HCT116 (cell line): ENCODE data around the gene FCRL1. TPM values are rescaled to one million over a fixed set of nuclear protein-coding genes. Genes with fewer than 3 reads are reported as not detected.

Experiments used
- ATAC-seq: fragments of 200-7000 bp; cut with Tn5 transposase; 2 replicates; pipeline ENCODE4 v1.9.1; 2020; ENCODE audit warnings: mild to moderate bottlenecking, moderate library complexity
- BruUV-seq: library from RNA; stranded (reverse); fragments of 400-500 nt; replicated peaks from 2 replicates; lab custom pipeline; 2021; lab: Mats Ljungman, UMichigan
- CTCF ChIA-PET: fragments of 300-600 bp; sonication (Branson Sonifier 250); formaldehyde crosslinking; loops from one replicate; lab custom pipeline; 2021; ENCODE audit warnings: antibody characterized with exemption; lab: Charles Lee
- POLR2A ChIA-PET: fragments of 300-600, 350-600 bp; sonication (Branson Sonifier 250); formaldehyde crosslinking; loops from one replicate; lab custom pipeline; 2021; ENCODE audit warnings: antibody characterized with exemption; lab: Charles Lee
- RAD21 ChIA-PET, 2 experiments: fragments of 300-600 bp; sonication (Branson Sonifier 250); formaldehyde crosslinking; loops; one replicate each; lab custom pipeline; 2023; ENCODE audit warnings: low total read pairs in 2 of 2; ENCODE audit not compliant: uncharacterized antibody in 2 of 2, unreplicated experiment in 2 of 2, low non-redundant PET in 1 of 2; lab: Charles Lee
- DNase-seq: peaks from one replicate; pipeline ENCODE4 v3.0.0-alpha.2; 2010; ENCODE audit warnings: low read depth, low spot score
- H2AFZ ChIP-seq: fragments of 200-600 bp; shearing (Covaris generic), sonication (generic); 2 replicates; pipeline ENCODE4 v1.6.1; 2017; ENCODE audit warnings: low read depth, mixed run types, mixed read lengths, antibody characterized with exemption, low read length; ENCODE audit not compliant: poor library complexity, severe bottlenecking
- H3K27ac ChIP-seq: 2 replicates; pipeline ENCODE4 v1.5.1; 2012; ENCODE audit warnings: low read depth, low read length
- H3K27me3 ChIP-seq: fragments of 200-600 bp; sonication (generic); 2 replicates; pipeline ENCODE4 v1.6.1; 2016; ENCODE audit warnings: mixed run types, low read length, mixed read lengths; ENCODE audit not compliant: insufficient read depth
- H3K36me3 ChIP-seq, 2 experiments: fragments of 200-500 bp in 1 of 2; fragments of 200-600 bp in 1 of 2; sonication (Bioruptor generic) in 1 of 2; sonication (generic) in 1 of 2; 2 replicates each; pipeline versions ENCODE4 v1.5.1 to v1.6.1; 2014 to 2016; ENCODE audit warnings: low read length in 2 of 2, inconsistent platforms in 1 of 2, mixed read lengths in 1 of 2, mixed run types in 1 of 2; ENCODE audit not compliant: insufficient read depth in 2 of 2, control insufficient read depth in 1 of 2
- H3K4me1 ChIP-seq, 2 experiments: fragments of 200-600 bp in 1 of 2; sonication (generic) in 1 of 2; 2 replicates each; pipeline versions ENCODE4 v1.5.1 to v1.6.1; 2012 to 2017; ENCODE audit warnings: low read length in 2 of 2, inconsistent platforms in 1 of 2, mild to moderate bottlenecking in 1 of 2, mixed read lengths in 1 of 2, mixed run types in 1 of 2, moderate library complexity in 1 of 2; ENCODE audit not compliant: insufficient read depth in 2 of 2, control insufficient read depth in 1 of 2
- H3K4me2 ChIP-seq: fragments of 200-600 bp; sonication (generic); 2 replicates; pipeline ENCODE4 v1.6.1; 2017; ENCODE audit warnings: mixed run types, low read length, mixed read lengths
- H3K4me3 ChIP-seq, 2 experiments: fragments of 200-600 bp in 1 of 2; sonication (generic) in 1 of 2; replicated peaks in 1 of 2; 2 replicates each; pipeline ENCODE4 v1.5.1; 2011 to 2016; ENCODE audit warnings: low read length in 2 of 2, control low read depth in 1 of 2, low read depth in 1 of 2, mild to moderate bottlenecking in 1 of 2, mixed read lengths in 1 of 2, mixed run types in 1 of 2
- H3K79me2 ChIP-seq: fragments of 200-600 bp; sonication (generic); 2 replicates; pipeline ENCODE4 v1.6.1; 2017; ENCODE audit warnings: mild to moderate bottlenecking, mixed run types, low read length, moderate library complexity, mixed read lengths; ENCODE audit not compliant: insufficient read depth
- H3K9ac ChIP-seq: fragments of 200-600 bp; sonication (generic); 2 replicates; pipeline ENCODE4 v1.6.1; 2016; ENCODE audit warnings: low read length, mixed read lengths
- H3K9me2 ChIP-seq: fragments of 200-600 bp; sonication (generic), shearing (Covaris generic); 2 replicates; pipeline ENCODE4 v1.6.1; 2017; ENCODE audit warnings: mixed run types, mild to moderate bottlenecking, moderate library complexity; ENCODE audit not compliant: insufficient read depth
- H3K9me3 ChIP-seq, 2 experiments: fragments of 200-500 bp in 1 of 2; fragments of 200-600 bp in 1 of 2; sonication (Bioruptor generic) in 1 of 2; sonication (generic) in 1 of 2; 2 replicates each; pipeline ENCODE4 v1.6.1; 2014 to 2017; ENCODE audit warnings: low read length in 2 of 2, mixed read lengths in 2 of 2, inconsistent platforms in 1 of 2, low read depth in 1 of 2, mild to moderate bottlenecking in 1 of 2, mixed run types in 1 of 2, moderate library complexity in 1 of 2; ENCODE audit not compliant: control insufficient read depth in 1 of 2, insufficient read depth in 1 of 2
- H4K20me1 ChIP-seq: fragments of 200-600 bp; sonication (generic), shearing (Covaris generic); 2 replicates; pipeline ENCODE4 v1.6.1; 2017; ENCODE audit warnings: mixed run types, mild to moderate bottlenecking, moderate library complexity; ENCODE audit not compliant: insufficient read depth
- CBX3 ChIP-seq: IDR thresholded peaks from 2 replicates; pipeline ENCODE4 v1.6.1; 2012; ENCODE audit warnings: low read depth
- CTCF ChIP-seq, 3 experiments: fragments of 200-600 bp in 1 of 3; sonication (generic) in 1 of 3; IDR thresholded peaks in 2 of 3; conservative IDR thresholded peaks in 1 of 3; 2 replicates each; pipeline ENCODE4 v1.5.1; 2012 to 2017; ENCODE audit warnings: low read depth in 2 of 3, low read length in 2 of 3, antibody characterized with exemption in 1 of 3, borderline replicate concordance in 1 of 3, control low read depth in 1 of 3, mild to moderate bottlenecking in 1 of 3, mixed read lengths in 1 of 3, mixed run types in 1 of 3, moderate library complexity in 1 of 3; ENCODE audit not compliant: insufficient read depth in 1 of 3
- EZH2phosphoT487 ChIP-seq: fragments of 200-600 bp; IDR thresholded peaks from 2 replicates; pipeline ENCODE4 v1.6.1; 2018; ENCODE audit warnings: antibody characterized with exemption, borderline replicate concordance
- FOSL1 ChIP-seq: IDR thresholded peaks from 2 replicates; pipeline ENCODE4 v1.6.1; 2012; ENCODE audit warnings: low read depth
- POLR2A ChIP-seq: IDR thresholded peaks from 2 replicates; pipeline ENCODE4 v1.7.0; 2011; ENCODE audit warnings: borderline replicate concordance; ENCODE audit not compliant: insufficient read depth, insufficient read length; ENCODE audit errors: extremely low read depth
- SP1 ChIP-seq: IDR thresholded peaks from 2 replicates; pipeline ENCODE4 v1.6.1; 2012; ENCODE audit warnings: low read depth
- SRF ChIP-seq: IDR thresholded peaks from 2 replicates; pipeline ENCODE4 v1.6.1; 2012; ENCODE audit warnings: low read depth
- YY1 ChIP-seq: IDR thresholded peaks from 2 replicates; pipeline ENCODE4 v1.6.1; 2011; ENCODE audit warnings: low read length, low read depth, moderate library complexity, mild to moderate bottlenecking; ENCODE audit not compliant: insufficient replicate concordance; ENCODE audit errors: extremely low read depth
- ZFX ChIP-seq: fragments of 450-650 bp; IDR thresholded peaks from 2 replicates; pipeline ENCODE4 v1.6.1; 2017
- intact Hi-C: fragments of 100-400 bp; cut with micrococcal nuclease; formaldehyde crosslinking; loops from 2 replicates; pipeline ENCODE4 v1.10.0; 2022
- total RNA-seq: library from RNA; stranded (reverse); gene quantifications from one replicate; pipeline ENCODE4 v1.2.1, GENCODE V29; 2021; ENCODE audit not compliant: unreplicated experiment

Gene FCRL1
- total RNA-seq, 1 experiment from 2014 or later: not detected

GRCh38 chr1:157830887-157831286, 11.0 kb upstream of the FCRL1 start:
- no peaks in the 10 kb centered on the region for H4K20me1 ChIP-seq
- H3K9me2 ChIP-seq: no peaks in the 10 kb centered on the region
- H3K9ac ChIP-seq: no peak overlapping the region
- peaks cover 55% of the 10 kb centered on the region for H3K27me3 ChIP-seq
- no peak overlapping the region for H2AFZ ChIP-seq
- no peak overlapping the region for H3K27ac ChIP-seq
- H3K79me2 ChIP-seq: no peaks in the 10 kb centered on the region
- no peak overlapping the region for H3K4me2 ChIP-seq
- H3K4me3 ChIP-seq: no peak overlapping the region
- TF ChIP-seq SP1: no peak
- TF ChIP-seq CTCF (IDR thresholded peaks at IDR 0.05 in 2 of 3, conservative IDR thresholded peaks at IDR 0.05 in 1 of 3; ENCODE audit: borderline replicate concordance in 1 of 3, insufficient read depth in 1 of 3, low read depth in 2 of 3, low read length in 2 of 3): no peak
- no peak for TF ChIP-seq SRF
- no peak for TF ChIP-seq EZH2phosphoT487
- TF ChIP-seq POLR2A: no peak
- no peak for TF ChIP-seq YY1
- TF ChIP-seq ZFX: no peak
- no peaks in the 10 kb centered on the region for H3K9me3 ChIP-seq
- ChIA-PET POLR2A (no interaction called here), RAD21 (no interaction called here), CTCF (no interaction called here)
- no TSS peak for BruUV-seq
- ATAC-seq (no peak), DNase-seq (no peak)
- H3K36me3 ChIP-seq: no peaks in the 10 kb centered on the region
- intact Hi-C loops: no loop called here
- H3K4me1 ChIP-seq: no peaks in the 10 kb centered on the region

DNA sequence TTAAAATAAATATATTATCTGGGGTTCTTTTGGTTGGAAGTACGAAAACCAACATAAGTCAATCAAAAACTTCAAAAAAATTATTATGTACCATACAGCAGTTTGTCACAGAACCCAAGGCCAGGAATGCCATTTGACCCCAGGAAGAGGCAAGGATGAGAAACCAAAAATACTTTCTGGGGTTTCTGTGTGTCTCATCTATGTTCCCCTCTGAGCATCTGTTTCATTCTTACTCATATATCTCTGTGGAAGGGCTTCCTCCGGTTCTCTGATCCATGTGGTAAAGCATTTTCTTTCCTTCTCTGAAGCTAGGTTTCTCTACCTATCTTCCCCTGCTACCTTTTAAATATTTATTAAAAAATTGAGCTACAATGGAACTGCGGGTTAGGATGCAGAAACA, 9.8 kb upstream of the FCRL1 start:
- Histone ChIP-seq H3K79me2 (no peaks in the 10 kb centered on the region), H3K4me3 (no peak overlapping the region), H2AFZ (no peak overlapping the region), H3K4me1 (no peaks in the 10 kb centered on the region), H3K9me3 (no peaks in the 10 kb centered on the region), H3K9ac (no peak overlapping the region), H3K4me2 (no peak overlapping the region), H3K27ac (no peak overlapping the region), H3K27me3 (peaks cover 51% of the 10 kb centered on the region), H4K20me1 (no peaks in the 10 kb centered on the region), H3K9me2 (no peaks in the 10 kb centered on the region), H3K36me3 (no peaks in the 10 kb centered on the region)
- intact Hi-C loops: no loop called here
- ChIA-PET POLR2A (no interaction called here), CTCF (no interaction called here), RAD21 (no interaction called here)
- DNase-seq: no peak
- no peak for TF ChIP-seq POLR2A
- TF ChIP-seq FOSL1: no peak
- TF ChIP-seq CBX3: no peak
- no peak for ATAC-seq
- BruUV-seq: no TSS peak
